HepG2 (cell line): Measurements from ENCODE around the gene TMEM253. TPM values are rescaled to one million over a fixed set of nuclear protein-coding genes. Genes with fewer than 3 reads are reported as not detected.

Experiments
- ARID5B ChIP-seq: IDR thresholded peaks from 2 replicates; pipeline ENCODE4 v1.4.0; 2020; ENCODE audit warnings: mild to moderate bottlenecking, missing genetic modification reagents
- HNF4A ChIP-seq: sonication (generic); formaldehyde crosslinking; IDR thresholded peaks from 2 replicates; pipeline ENCODE4 v1.4.0; 2020; ENCODE audit warnings: missing genetic modification reagents
- MED1 ChIP-seq: sonication (generic); formaldehyde crosslinking; IDR thresholded peaks from 2 replicates; pipeline ENCODE4 v1.4.0; 2020; ENCODE audit warnings: missing genetic modification reagents
- RBFOX2 ChIP-seq: fragments of 200-400 bp; formaldehyde crosslinking; IDR thresholded peaks from 2 replicates; pipeline ENCODE4 v1.6.1; 2017; ENCODE audit warnings: low read depth, mild to moderate bottlenecking, low read length
- YEATS4 ChIP-seq: sonication (generic); formaldehyde crosslinking; IDR thresholded peaks from 2 replicates; pipeline ENCODE4 v1.4.0; 2020; ENCODE audit warnings: missing genetic modification reagents, borderline replicate concordance
- ZBTB40 ChIP-seq, 2 experiments: fragments of 450-650 bp in 1 of 2; sonication (generic) in 1 of 2; formaldehyde crosslinking in 1 of 2; IDR thresholded peaks; 2 replicates each; pipeline versions ENCODE4 v1.6.1 to v1.8.0; 2016 to 2022; ENCODE audit warnings: antibody characterized with exemption in 1 of 2, mild to moderate bottlenecking in 1 of 2, missing genetic modification reagents in 1 of 2
- ZBTB42 ChIP-seq: sonication (generic); formaldehyde crosslinking; IDR thresholded peaks from 2 replicates; pipeline ENCODE4 v1.5.0; 2020; ENCODE audit warnings: mild to moderate bottlenecking, missing genetic modification reagents
- ZBTB7A ChIP-seq: sonication (generic); formaldehyde crosslinking; IDR thresholded peaks from 2 replicates; pipeline ENCODE4 v1.8.0; 2022; ENCODE audit warnings: mild to moderate bottlenecking, missing genetic modification reagents
- ZKSCAN5 ChIP-seq: sonication (generic); formaldehyde crosslinking; IDR thresholded peaks from 2 replicates; pipeline ENCODE4 v1.5.1; 2020; ENCODE audit warnings: mild to moderate bottlenecking, missing genetic modification reagents
- ZNF263 ChIP-seq: sonication (generic); formaldehyde crosslinking; IDR thresholded peaks from 2 replicates; pipeline ENCODE4 v1.4.0; 2020; ENCODE audit warnings: missing genetic modification reagents
- ZNF333 ChIP-seq: sonication (generic); formaldehyde crosslinking; IDR thresholded peaks from 2 replicates; pipeline ENCODE4 v1.4.0; 2020; ENCODE audit warnings: mild to moderate bottlenecking, missing genetic modification reagents, borderline replicate concordance
- ZNF546 ChIP-seq: sonication (generic); formaldehyde crosslinking; conservative IDR thresholded peaks from 2 replicates; pipeline ENCODE4 v1.8.1; 2023; ENCODE audit warnings: mild to moderate bottlenecking, missing genetic modification reagents
- ZNF660 ChIP-seq: sonication (generic); formaldehyde crosslinking; IDR thresholded peaks from 2 replicates; pipeline ENCODE4 v1.5.1; 2020; ENCODE audit warnings: mild to moderate bottlenecking, low read depth, missing genetic modification reagents, borderline replicate concordance
- polyA plus RNA-seq, 8 experiments: library from polyadenylated mRNA; depleted of rRNA in 3 of 8; stranded (reverse) in 7 of 8; unstranded in 1 of 8; fragments of >200 nt; fragmentation: Illumina TruSeq in 4 of 8; extraction: Trizol in 4 of 8; gene quantifications; 2 replicates each; pipeline versions ENCODE4 v1.2.1 to v1.2.3, GENCODE V29; 2011 to 2016; ENCODE audit warnings: low read depth in 4 of 8, missing spikeins in 1 of 8, mixed read lengths in 1 of 8; ENCODE audit not compliant: insufficient read depth in 1 of 8
- total RNA-seq, 5 experiments: library from RNA; depleted of rRNA; stranded (reverse); fragments of >200 nt; fragmentation: Illumina TruSeq; extraction: Trizol; gene quantifications; 2 replicates each; pipeline ENCODE4 v1.2.3, GENCODE V29; 2016; ENCODE audit warnings: low read depth in 1 of 5
- TF ChIP-seq, protein P1 (sequence below): sonication (generic); formaldehyde crosslinking; IDR thresholded peaks from 2 replicates; pipeline ENCODE4 v1.5.0; 2020; ENCODE audit warnings: mild to moderate bottlenecking, missing genetic modification reagents

The TMEM253 gene
- total and polyA plus RNA-seq, 2 of the 13 experiments (the other 11 are each of a cell fraction or from before 2014, with no cell fraction given) = 0.29 to 0.45 TPM

DNA sequence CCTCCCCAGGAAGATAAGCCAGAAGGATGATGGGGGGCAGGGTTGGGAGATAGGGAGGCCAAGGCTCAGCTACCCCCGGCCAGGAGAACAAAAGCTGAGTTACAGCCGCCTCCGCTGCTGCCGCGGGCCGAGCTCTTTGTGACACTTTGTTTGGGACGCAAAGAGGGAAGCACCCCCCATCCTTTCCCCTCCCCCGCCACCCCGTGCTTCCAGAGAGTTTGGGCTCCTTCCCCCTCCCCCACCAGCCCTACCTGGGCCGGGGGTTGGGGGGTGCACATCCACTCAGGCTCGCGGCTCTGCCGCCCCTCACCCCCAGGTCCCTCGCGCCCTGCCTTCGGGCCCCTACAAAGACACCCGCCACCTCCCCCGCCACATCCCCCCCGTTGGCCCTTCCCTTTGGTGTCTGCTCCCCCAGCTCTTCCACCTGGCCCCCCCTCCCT is 3.2 kb upstream of the TMEM253 start (continued):
- TF ChIP-seq ZKSCAN5 (CRISPR knock-in tag) = 0 out of 2 replicates have a peak, but pooled peaks have one; percentile 21
- no peak for TF ChIP-seq ZNF660 (CRISPR knock-in tag)
- 0 out of 2 replicates have a peak, but pooled peaks have one; percentile 62 for TF ChIP-seq ZNF333 (CRISPR knock-in tag)
- TF ChIP-seq ZNF263 = 0 out of 2 replicates have a peak, but pooled peaks have one; percentile 12
- TF ChIP-seq ZNF546 (CRISPR knock-in tag) = no peak
- TF ChIP-seq, protein P1, sequence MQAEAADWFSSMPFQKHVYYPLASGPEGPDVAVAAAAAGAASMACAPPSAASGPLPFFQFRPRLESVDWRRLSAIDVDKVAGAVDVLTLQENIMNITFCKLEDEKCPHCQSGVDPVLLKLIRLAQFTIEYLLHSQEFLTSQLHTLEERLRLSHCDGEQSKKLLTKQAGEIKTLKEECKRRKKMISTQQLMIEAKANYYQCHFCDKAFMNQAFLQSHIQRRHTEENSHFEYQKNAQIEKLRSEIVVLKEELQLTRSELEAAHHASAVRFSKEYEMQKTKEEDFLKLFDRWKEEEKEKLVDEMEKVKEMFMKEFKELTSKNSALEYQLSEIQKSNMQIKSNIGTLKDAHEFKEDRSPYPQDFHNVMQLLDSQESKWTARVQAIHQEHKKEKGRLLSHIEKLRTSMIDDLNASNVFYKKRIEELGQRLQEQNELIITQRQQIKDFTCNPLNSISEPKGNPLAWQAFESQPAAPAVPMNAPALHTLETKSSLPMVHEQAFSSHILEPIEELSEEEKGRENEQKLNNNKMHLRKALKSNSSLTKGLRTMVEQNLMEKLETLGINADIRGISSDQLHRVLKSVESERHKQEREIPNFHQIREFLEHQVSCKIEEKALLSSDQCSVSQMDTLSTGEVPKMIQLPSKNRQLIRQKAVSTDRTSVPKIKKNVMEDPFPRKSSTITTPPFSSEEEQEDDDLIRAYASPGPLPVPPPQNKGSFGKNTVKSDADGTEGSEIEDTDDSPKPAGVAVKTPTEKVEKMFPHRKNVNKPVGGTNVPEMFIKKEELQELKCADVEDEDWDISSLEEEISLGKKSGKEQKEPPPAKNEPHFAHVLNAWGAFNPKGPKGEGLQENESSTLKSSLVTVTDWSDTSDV (CRISPR knock-in tag) = no peak
- TF ChIP-seq YEATS4 (CRISPR knock-in tag) = no peak
- no peak for TF ChIP-seq RBFOX2
- TF ChIP-seq HNF4A (CRISPR knock-in tag) = no peak
- TF ChIP-seq MED1 (CRISPR knock-in tag) = no peak
- TF ChIP-seq ZBTB40 (IDR thresholded peaks at IDR 0.05) = no peak
- no peak for TF ChIP-seq ZBTB40 (CRISPR knock-in tag; IDR thresholded peaks at IDR 0.05)
- no peak for TF ChIP-seq ZBTB42 (CRISPR knock-in tag)
- TF ChIP-seq ZBTB7A (CRISPR knock-in tag) = no peak
- TF ChIP-seq ARID5B (CRISPR knock-in tag) = no peak
